ENCODE data around the gene MGAT5B.
"Not testable (repeated sequence)": the region's sequence is repeated elsewhere in the genome, so short reads cannot be mapped to it uniquely, and the experiment has no call there.

MGAT5B gene

DNA sequence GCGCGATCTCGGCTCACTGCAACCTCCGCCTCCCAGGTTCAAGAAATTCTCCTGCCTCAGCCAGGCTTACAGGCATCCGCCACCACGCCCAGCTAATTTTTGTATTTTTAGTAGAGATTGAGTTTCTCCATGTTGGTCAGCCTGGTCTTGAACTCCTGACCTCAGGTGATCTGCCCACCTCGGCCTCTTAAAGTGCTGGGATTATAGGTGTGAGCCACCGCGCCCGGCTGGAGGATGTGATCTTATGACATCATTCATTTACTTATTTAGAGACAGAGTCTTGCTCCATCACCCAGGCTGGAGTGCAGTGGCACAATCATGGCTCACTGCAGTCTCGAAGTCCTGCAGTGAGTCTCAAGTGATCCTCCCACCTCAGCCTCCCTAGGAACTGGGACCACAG is 19.0 kb upstream of the MGAT5B start:
- DNase-seq, result not testable (repeated sequence)

DNA sequence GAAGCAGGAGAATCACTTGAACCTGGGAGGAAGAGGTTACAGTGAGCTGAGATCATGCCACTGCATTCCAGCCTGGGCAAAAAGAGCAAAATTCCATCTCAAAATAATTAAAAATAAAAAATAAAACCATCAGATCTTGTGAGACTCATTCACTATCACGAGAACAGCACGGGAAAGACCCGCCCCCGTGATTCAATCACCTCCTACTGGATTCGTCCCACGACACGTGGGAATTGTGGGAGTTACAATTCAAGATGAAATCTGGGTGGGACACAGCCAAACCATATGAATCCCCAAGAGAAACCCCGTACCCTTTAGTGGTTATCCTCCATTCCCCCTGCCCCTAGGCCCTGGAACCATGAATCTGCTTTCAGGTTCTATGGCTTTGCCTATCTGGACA is 15.4 kb upstream of the MGAT5B start:
- no peak for DNase-seq

DNA sequence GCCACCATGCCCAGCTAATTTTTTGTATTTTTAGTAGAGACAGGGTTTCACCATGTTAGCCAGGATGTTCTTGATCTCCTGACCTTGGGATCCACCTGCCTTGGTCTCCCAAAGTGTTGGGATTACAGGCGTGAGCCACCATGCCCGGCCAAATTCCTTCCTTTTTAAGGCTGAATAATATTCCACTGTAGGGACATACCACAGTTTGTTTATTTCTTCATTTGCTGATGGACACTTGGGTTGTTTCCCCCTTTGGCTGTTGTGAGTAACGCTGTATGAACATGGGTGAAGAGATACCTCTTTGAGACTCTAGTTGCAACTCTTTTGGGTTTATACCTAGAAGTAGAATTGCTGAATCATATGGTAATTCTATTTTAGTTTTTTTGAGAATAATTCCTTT is 13.1 kb upstream of the MGAT5B start:
- DNase-seq, result no peak

DNA sequence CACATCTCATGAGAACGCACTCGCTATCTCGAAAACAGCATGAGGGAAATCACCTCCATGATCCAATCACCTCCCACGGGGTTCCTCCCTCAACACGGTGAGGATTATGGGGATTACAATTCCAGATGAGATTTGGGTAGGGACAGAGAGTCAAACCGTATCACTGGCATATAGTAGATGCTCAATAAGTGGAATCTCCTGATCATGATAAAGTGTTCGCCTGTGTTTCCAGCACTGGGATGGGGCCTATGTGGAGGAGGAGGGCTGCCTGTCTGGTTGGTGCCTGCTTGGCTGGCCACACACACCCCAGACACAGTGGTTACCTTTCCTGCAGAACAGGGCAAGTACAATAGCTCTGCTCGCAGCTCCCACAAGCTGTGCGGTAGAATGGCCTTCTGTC is 6.1 kb upstream of the MGAT5B start:
- no peak for DNase-seq

DNA sequence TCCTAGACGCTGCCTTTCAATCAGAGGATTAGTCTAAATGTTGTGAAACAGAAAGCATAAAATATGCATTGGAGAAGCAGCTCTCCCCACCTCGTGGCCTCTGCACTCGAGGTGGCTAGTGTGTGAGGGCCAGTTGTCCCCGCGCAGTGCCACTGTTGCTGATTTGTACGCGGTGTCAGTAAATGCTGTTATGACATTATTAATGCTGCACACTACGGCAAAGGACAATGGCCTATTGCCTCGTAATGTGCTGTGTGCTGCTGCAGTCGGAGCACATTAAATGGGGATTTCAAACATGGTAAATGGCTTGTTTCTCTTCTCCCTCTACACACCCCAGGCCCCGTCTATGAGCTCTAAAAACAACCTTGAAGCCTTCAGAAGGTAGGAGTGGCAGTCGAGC is 5.7 kb upstream of the MGAT5B start:
- no peak for DNase-seq

DNA sequence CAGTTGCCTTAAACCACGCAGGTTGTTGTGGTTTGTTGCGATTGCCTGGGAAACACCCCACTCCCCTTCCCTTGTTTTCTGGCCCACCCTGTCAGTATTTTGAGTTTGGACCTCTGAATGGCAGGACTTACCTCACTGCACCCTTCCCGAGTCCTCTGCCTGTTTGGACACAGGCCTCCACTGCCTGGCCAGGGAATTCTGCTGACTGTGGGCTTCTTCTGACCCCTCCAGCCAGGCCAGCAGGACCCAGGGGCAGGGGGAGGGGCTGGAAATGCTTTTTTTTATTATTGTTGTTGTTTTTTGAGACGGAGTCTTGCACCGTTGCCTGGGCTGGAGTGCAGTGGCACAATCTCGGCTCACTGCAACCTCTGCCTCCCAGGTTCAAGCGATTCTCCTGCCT is 4.2 kb upstream of the MGAT5B start:
- no peak for DNase-seq

DNA sequence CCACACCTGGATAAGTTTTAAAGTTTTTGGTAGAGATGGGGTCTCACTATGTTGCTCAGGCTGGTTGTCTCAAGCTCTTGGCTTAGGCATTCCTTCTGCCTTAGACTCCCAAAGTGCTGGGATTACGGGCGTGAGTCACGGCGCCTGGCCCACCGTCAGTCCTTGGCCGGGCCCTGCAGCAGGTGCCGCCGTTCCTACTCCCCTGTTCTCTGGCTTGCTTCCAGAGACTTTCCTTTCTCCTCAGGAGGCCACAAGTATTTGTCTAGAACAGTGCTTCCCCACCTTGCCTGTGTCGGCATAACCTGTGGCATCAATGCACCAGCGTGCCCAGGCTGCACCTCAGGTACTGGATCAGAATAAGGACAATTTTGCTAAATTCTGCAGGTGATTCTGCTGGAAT is 3.0 kb upstream of the MGAT5B start:
- DNase-seq, result no peak

DNA sequence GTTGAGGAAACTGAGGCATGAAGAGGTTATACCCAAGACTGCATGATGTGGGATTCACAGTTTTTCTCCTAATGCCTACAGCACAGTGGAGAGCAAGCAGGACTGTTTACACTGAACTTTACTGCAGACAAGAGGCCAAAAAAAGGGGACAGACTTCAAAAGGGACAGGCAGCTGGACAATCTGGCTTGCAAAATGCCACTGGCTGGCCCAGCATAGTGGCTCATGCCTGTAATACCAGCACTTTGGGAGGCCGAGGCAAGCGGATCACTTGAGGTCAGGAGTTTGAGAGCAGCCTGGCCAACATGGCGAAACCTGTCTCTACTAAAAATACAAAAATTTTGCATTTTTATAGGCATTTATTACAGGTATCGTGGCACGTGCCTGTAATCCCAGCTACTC is 2.0 kb upstream of the MGAT5B start:
- DNase-seq, result no peak

DNA sequence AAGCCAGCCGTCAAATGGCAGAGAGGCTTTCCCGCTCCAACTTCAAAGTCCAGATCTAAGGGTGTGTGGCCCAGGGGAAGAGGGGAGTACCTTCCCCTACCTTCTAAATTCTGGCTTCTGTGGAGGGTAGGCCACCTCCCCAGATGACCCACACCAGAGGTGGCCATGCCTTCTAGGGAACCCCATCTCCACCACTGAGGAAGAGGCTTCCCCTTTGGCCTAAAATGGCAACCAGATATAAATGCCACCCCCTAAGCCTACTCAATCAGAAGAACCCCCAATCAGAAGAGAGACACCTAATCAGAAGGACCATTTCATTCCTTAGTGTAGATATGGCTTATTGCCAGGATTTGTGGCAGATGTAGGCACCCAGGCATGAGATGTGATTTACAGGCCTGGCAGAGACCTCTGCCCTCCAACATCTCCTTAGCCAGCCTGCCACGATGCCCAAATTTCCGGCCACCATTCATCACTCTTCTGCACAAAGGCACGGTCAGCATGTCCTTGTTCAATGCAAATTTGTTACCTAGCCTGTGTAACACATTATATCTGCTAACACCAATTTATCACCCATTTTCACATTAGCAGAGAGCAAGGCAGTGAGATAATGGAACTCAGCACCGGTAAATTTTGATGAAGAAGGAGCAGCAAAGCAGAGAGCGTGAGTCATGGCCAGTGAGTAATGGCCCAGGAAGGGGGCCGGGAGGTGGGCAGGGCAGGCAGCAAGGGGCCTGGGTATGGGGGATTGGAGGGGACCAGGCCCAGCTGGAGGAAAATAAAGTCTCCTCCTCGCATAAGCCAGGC is 1.2 kb upstream of the MGAT5B start:
- DNase-seq, result no peak

DNA sequence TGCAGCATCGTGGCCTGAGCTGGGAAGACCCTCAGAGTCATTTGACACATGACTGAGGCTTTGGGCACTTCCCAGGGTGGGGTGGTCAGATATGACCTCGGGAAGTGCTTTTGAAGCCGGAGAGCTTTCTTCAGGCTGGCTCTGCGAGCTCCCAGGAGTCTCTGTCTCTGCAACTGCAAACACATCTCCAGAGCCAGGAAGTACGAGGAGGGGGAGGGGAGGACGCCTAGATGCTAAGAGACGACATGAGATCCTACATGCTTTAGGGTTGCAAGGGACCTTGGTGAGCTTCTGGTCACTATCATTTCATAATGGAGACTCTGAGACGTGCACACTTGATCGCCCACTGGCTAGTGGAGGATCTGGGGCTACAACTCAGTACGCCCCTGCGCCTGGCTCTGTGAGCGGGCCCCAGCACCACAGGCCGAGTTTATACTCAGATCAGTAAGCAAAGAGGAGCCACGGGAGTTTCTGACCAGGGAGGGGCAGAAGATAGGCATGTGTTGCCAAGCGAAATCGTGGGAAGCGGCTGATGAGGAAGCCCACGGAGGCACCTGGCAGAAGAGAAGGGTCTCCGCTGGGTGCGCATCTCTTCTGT is 527 bp upstream of the MGAT5B start:
- DNase-seq, result no peak

DNA sequence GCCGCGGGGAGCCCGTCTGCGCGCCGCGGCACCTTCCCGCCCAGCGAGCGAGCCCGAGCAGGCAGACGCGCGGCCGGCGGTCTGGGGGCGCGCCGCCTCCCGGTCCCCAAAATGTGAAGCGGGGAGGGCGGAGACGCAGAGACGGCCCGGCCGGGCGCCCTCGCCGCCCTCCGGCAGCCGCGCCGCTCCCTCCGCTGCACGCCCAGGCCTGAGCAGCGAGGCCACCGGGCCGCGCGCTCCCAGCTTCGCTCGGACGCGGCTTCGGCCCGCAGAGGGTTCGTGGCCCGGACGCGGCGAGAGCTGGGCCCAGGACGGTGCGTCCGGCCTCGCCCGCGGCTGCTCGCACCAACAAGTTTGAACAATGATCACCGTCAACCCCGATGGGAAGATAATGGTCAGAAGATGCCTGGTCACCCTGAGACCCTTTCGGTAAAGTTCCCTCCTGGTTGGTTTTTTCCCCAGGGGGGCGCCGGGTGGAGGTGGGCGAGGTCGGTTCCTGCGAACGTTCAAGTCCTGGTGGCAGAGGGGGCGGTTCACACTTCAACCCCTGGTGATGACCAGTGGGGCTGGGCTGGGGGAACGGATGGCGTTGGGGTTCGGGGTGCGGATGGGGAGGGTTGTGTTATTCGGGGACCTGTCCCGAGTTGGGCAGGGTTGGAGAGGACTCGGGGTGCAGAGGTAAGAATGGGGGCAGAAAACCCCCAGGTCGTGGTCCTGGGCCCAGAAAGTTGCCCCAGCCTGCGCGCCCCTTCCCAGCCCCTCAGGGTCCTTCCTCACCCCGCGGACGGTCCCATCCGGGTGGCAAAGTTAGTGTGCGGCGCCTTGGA is 678 bp downstream of the MGAT5B start:
- DNase-seq, result peak; percentile 27 to 28

DNA sequence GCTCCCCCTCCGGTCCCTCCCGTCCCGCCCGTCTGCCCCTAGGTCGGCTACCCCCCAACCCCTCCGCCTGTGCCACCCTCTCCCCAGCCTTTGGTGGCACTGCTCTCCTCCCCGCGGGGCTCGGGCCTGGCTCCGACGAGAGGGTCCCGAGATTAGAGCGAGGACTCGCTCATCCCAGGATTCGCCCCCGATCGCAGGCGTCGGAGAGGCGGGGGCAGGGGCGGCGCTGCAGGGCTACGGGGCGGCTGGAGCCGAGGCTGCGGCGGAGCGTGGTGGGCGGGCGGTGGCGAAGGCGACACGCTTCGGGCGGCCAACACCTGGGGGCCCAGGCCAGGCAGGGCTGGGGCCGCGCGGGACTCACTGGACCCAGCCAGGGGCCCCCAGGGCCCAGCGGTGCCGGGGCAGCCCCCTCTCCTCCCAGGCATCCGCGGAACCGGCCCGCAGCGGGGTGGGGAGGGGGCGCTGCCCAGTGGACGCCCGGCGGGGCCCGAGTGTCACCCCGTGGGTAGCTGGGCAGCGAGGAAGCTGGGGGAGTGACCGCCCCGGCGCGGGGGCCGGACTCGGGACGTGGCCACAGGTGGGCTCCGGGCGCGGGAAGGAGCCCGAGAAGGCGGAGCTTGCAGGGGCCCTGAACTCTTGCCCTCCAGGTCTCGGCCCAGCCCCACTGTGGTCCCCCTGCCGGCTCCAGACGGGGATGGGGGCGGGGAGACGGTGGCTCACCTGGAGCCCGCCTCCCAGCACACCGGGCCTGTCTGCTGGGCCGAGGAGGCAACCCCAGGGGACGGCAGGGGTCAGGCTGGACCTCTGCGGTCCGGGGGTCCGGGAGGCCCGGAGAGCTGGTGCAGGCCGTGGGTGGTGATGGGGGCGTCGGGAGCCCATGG is 1.5 kb downstream of the MGAT5B start:
- peak in 1 of 2 experiments; percentile 35 for DNase-seq

DNA sequence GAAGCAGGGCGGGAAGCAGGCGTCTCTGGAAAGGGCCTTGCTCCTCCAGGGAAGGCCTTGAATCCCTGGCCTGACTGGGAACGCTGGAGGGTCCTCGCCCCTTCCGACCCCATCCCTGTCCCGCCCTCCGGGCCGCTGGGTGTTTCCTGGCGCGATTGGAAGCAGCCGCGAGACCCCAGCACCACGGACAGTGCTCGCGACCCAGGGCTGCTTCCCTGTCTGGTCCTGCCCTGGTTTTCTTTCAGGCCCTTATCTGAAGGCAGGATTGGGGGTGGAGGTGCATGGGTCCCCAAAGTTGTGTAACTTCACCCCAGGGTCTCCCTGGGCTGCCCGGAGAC is 2.1 kb downstream of the MGAT5B start:
- DNase-seq, result no peak

DNA sequence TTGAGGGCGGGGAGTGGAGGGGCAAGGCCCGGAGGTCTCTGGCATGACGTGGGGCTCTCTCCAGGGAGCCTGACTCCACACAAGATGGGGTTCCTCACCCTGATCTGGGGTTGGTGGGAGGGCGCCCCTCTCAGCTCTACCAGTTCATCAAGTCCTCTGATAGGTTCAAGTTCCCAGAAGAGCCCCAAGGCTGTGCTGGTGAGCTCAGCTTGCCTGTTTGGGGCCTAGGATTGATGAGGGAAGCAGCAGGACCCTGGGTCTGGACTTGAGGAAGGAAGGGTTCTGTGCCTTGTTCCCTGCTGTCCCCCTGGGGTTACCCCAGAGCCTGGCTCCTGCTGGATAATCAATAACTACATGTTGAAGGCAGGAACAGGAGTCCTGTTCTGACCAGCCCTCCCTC is 3.5 kb downstream of the MGAT5B start:
- DNase-seq, result no peak

DNA sequence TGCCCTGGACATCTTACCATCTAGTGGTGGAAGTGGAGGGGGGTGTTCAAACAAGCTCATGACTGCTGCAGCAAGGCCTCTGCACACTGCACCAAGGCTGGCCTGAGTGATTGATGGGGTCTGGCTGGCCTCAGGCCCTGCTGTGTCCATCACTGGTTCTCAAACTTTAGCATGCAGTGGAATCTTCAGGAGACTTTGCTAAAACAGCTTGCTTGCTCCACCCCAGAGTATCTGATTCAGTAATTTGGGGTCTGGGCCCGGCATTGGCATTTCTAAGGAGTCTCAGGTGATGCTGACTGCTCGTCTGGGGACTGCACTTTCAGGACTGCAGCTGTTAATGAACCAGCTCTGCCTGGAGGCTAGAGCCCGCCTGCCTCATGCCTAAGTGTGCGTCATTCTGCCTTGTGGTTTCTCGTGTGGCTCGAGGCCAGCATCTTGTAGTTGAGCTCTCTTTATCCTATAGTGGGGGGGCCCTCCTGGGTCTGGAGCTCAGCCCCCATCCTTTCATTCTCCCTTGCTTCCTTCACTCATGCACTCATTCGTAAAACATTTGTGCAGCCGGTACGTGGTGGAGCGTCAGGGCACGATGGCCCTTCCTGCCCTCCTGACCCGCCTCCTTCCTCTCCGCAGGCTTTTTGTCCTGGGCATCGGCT is 4.1 kb downstream of the MGAT5B start:
- peak in 1 of 2 experiments; percentile 28 for DNase-seq

DNA sequence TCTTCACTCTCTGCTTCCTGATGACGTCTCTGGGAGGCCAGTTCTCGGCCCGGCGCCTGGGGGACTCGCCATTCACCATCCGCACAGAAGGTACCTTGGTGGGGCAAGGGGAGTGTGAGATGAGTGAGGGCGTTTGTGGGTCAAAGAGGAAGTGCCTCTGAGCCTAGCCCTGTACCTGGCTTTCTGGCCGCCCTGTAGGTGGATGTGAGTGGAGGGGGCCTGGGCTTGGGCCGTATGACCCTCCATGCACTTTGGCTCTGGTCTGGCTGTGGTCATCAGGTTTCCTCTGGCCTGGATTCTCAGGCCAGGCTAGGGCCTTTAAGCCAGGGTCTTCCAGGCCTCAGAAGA is 4.6 kb downstream of the MGAT5B start:
- no peak for DNase-seq

DNA sequence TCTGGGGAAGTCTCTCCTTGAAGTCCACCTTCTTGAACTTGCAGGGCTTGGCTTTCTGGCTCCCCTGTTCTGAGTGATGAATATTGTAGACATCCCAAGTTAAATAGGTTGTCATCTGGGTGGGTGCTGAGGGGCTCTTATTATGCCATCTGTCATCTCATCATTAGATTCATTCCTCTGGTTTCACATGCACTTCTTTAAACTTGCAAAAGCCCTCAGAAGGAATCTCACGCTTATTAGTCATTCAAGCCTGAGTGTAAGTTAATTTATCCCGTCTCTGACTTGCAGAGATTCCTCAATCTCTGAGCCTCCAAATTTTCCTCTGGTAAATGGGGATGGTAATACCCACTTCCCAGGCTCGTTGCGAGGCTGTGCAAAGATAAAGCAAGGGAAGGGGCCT is 5.7 kb downstream of the MGAT5B start:
- DNase-seq, result no peak

DNA sequence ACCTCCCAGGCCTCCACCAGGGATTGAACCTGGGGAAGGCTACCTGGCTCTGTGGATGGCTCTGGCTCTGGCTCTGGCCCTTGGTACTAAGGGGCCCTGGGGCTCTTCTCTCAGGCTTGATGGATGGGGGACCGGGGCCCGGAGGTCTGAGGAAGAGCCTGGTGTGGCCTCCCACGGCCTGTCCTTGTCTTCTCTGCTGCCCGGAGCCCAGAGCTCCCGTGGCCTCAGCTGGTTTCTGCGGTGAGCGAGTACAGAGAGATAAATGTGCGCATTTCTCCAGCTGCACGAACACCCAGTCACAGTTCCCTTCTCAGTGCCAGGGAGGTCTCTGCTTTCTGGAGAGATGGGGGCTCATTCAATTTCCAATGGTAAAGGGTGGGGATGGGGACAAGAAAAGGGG is 9.2 kb downstream of the MGAT5B start:
- no peak for DNase-seq

DNA sequence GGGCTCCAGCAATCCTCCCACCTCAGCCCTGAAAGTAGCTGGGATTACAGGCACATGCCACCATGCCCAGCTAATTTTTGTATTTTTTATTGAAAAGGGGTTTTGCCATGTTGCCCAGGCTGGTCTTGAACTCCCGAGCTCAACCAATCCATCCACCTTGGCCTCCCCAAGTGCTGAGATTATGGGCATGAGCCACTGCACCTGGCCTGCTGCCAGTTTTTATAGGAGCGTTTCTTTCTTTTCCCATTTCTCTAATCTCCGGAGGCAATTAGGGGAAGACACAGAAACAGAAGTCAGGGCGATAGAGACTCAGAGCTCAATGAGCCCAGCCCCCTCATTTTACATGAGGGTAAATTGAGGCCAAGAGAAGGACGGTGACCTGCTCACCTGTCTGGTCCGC is 10.4 kb downstream of the MGAT5B start:
- no peak for DNase-seq

DNA sequence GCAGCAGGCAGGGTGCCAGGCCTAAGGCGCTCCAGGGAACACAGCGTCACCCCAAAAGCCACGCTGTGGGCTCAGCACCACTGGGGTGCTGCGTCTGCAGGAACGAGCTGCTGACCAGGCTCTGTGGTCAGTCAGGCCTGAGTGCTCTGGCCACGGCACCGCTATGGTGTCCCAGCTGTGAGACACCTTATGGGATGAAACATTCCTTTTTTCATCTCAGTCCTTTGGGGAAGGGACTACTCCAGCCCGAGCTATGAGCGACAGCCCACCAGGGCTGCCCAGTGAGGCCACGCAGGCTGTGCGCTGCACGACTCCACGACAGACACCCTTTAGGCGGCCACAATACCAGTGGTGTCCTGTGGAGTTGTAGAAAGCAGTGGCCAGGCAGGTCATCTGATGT is 11.1 kb downstream of the MGAT5B start:
- DNase-seq, result no peak

DNA sequence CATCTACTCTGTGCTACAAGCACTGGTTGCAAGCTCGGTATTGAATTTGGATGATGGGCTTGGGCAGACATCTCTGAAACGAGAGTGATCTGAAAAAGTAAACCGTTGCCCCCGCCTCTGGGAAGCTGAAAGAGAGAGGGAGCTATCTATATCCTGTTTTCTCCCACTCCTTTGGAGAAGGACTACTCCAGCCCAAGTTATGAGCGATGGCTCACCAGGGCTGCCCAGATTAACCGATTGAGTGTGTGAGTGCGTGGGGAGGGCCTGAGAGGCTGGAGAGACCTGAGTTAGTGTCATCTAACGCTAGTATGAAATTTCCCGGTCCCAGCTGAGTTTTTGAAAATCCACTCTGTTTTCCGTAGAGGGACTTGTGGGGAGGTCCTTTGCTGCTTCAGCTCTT is 11.5 kb downstream of the MGAT5B start:
- no peak for DNase-seq

DNA sequence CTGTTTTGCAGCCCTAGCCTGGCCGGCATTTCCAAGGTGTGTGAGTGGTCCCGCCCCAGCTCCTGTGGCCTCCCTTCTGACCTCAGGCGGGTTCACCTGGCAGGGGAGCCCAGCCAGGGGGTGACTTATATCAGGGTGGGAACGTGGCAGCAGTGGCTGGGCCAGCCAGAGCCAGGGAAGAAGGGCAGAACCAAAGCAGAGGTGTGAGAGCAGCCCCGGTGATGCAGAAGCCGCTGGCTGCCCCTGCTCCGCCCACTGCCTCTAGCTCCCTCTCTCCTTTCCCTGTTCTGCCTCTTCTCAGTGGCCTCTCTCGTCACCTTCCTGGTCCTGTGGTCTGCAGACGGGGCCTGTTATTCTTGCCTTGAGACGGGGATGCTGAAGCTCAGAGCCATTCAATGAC is 12.1 kb downstream of the MGAT5B start:
- no peak for DNase-seq

DNA sequence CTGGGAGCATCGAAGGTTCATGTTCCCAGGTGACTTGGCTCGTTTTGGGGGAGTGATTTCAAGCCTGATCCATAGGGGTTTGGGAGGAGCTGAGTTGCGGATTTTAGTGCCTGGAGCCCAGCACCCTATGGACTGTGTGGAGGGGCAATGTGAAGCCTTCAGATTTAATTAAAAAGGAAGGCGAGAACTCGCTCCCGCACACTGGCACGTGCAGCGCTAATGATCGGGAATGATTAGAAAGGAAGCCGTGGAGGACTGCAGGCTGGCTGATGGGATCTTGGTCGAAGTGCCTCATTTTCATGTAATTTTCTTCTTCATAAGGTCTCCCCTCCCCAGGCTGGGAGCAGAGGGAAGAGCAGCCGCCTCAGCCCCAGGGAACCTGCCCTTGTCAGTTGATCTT is 12.8 kb downstream of the MGAT5B start:
- DNase-seq, result no peak

Data from activated T-cell treated with anti-CD3 and anti-CD28 coated beads, Interleukin-2, amount 50 U/mL, for 48 hours (primary cell).